ENCODE data around the gene TMEM63B.

TMEM63B gene

DNA sequence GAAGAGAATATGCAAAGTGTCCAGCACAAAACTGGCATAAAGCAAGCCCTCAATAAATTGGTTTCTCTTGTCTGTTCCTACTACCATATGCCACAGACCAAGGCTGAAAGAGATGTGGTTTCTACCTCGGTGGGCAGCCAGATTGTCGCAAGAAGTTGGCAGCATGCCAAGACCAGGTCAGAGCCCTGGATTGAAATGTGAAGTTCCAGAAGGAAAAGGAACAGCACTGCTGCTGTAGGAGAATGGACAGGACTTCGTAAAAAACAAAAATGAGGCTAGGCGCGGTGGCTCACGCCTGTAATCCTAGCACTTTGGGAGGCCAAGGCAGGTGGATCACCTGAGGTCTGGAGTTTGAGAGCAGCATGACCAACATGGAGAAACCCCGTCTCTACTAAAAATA lies 22.2 kb upstream of the TMEM63B start:
- TF ChIP-seq CREB1 (IDR thresholded peaks at IDR 0.05; ENCODE audit: low read depth) (no peak), TCF12 (IDR thresholded peaks at IDR 0.05; ENCODE audit: low read depth) (no peak), NFIC (IDR thresholded peaks at IDR 0.05) (peak; percentile 79), REST (IDR thresholded peaks at IDR 0.05; ENCODE audit: low read depth) (no peak)

GRCh38 chr6:44105993-44106740 lies 21.2 kb upstream of the TMEM63B start:
- TF ChIP-seq TEAD4 (IDR thresholded peaks at IDR 0.05) (no peak), FOXM1 (IDR thresholded peaks at IDR 0.05; ENCODE audit: borderline replicate concordance, low read depth) (no peak), TCF12 (IDR thresholded peaks at IDR 0.05; ENCODE audit: low read depth) (no peak), EP300 (IDR thresholded peaks at IDR 0.05; ENCODE audit: borderline replicate concordance) (no peak), NFIC (IDR thresholded peaks at IDR 0.05) (no peak), CEBPB (IDR thresholded peaks at IDR 0.05) (no peak), TAF1 (IDR thresholded peaks at IDR 0.05; ENCODE audit: low read depth) (no peak), USF1 (IDR thresholded peaks at IDR 0.05) (no peak), RAD21 (IDR thresholded peaks at IDR 0.05; ENCODE audit: low read depth) (no peak)

GRCh38 chr6:44107017-44107416 lies 20.3 kb upstream of the TMEM63B start:
- TF ChIP-seq TAF1 (IDR thresholded peaks at IDR 0.05; ENCODE audit: low read depth) (no peak), CREB1 (IDR thresholded peaks at IDR 0.05; ENCODE audit: low read depth) (no peak), CEBPB (IDR thresholded peaks at IDR 0.05) (no peak), MAX (IDR thresholded peaks at IDR 0.05) (no peak), TCF12 (IDR thresholded peaks at IDR 0.05; ENCODE audit: low read depth) (no peak), RAD21 (IDR thresholded peaks at IDR 0.05; ENCODE audit: low read depth) (no peak), NFIC (IDR thresholded peaks at IDR 0.05) (no peak), YY1 (IDR thresholded peaks at IDR 0.05; ENCODE audit: low read depth) (no peak), ZBTB7A (IDR thresholded peaks at IDR 0.05; ENCODE audit: low read depth) (no peak), REST (IDR thresholded peaks at IDR 0.05; ENCODE audit: low read depth) (no peak), USF1 (IDR thresholded peaks at IDR 0.05) (no peak)

DNA sequence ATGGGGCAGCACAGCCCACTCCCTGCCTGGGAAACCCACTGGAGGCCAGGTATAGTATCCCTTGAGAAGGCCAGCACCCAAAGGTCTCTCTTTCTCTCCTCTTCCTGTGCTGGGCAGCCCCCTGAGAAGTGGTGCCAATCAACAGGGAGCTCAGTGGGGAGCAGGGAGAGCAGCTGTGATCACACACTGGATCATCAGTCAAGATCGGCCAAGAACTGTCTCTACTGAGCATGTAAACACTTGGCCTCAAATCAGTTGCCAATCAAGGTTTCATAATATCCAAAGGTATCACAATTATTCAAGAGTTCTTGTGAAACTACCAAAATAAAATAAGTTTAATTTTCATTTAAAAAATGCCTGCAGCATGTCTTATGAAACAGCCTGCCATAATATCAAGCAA lies 18.9 kb upstream of the TMEM63B start:
- TF ChIP-seq TAF1 (IDR thresholded peaks at IDR 0.05; ENCODE audit: low read depth): no peak
- TF ChIP-seq YY1 (IDR thresholded peaks at IDR 0.05; ENCODE audit: low read depth): no peak
- no peak for TF ChIP-seq CEBPB (IDR thresholded peaks at IDR 0.05)

DNA sequence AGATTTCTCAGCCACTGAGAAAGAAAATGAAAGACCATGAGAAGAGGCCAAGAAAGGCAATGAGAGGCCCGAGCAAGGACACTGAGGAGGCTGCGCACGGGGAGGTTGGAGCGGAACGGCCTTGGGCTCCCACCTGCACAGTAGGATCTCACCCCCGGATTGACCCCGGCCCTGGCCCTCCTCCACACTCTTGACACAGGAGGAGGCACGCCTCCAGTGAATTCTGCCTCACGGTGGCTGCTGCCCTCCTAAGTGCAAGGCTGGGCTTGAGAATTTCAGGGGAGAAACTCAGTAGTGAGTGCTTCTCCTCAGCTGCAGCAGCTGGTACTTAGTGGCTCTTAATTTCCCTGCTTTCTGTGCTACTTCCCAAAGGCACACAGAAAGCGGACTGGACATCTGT lies 18.1 kb upstream of the TMEM63B start:
- TF ChIP-seq NFIC (IDR thresholded peaks at IDR 0.05) (no peak), ZBTB7A (IDR thresholded peaks at IDR 0.05; ENCODE audit: low read depth) (no peak), EP300 (IDR thresholded peaks at IDR 0.05; ENCODE audit: borderline replicate concordance) (no peak), CREB1 (IDR thresholded peaks at IDR 0.05; ENCODE audit: low read depth) (no peak), RAD21 (IDR thresholded peaks at IDR 0.05; ENCODE audit: low read depth) (no peak), TAF1 (IDR thresholded peaks at IDR 0.05; ENCODE audit: low read depth) (no peak), TEAD4 (IDR thresholded peaks at IDR 0.05) (no peak), TCF12 (IDR thresholded peaks at IDR 0.05; ENCODE audit: low read depth) (no peak), EGR1 (IDR thresholded peaks at IDR 0.05) (no peak), CEBPB (IDR thresholded peaks at IDR 0.05) (no peak), YY1 (IDR thresholded peaks at IDR 0.05; ENCODE audit: low read depth) (no peak), FOXM1 (IDR thresholded peaks at IDR 0.05; ENCODE audit: borderline replicate concordance, low read depth) (no peak), MAX (IDR thresholded peaks at IDR 0.05) (no peak), REST (IDR thresholded peaks at IDR 0.05; ENCODE audit: low read depth) (no peak), USF1 (IDR thresholded peaks at IDR 0.05) (no peak)
